Activated CD4-positive, CD25-positive, alpha-beta regulatory T cell (primary cell): ENCODE data around the gene ALX4.
A peak's percentile ranks its signal among the peaks of the same experiment; 100 is the strongest.

Source experiments
- DNase-seq, 4 experiments: peaks; one replicate each; lab custom pipeline; 2025; lab: John Stamatoyannopoulos, UW

The ALX4 gene

DNA sequence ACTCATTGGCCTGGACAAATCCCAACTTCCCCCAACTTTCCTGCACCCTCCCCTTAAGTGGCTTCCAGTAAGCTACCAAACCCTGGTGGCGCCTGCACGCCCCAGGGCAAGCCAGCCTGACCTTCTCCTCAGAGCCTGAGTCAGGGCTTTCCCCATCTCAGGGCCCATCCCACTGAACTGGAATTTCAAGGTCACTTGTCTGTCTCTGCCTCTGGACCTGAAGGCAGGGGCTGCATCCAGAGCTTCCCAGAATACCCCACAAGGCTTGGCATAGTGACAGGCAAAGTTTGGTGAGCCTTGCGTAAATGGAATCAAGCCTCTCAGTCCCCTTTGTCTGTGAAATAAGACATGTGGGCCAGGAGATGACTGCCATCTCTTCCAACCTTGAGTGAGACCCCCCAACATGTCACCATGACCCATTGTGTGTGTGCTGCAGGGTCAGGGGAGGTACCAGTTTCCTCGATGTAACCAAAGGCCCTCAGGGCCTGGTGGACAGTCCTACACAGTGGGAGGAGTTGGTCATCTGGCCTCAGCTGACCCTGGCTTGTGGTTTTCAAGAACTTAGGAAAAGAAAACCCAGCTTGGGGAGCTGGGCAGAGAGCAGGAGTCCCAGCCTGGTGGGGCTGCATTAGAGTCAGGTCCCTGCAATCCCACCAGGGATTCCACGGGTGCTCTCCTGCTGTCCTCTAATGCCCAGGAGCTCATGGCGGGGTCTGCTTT, 8.9 kb downstream of the ALX4 start:
- no peak for DNase-seq

- no peak for DNase-seq
These were observed 11.1 kb downstream of the ALX4 start for GRCh38 chr11:44298862-44299261.

DNA sequence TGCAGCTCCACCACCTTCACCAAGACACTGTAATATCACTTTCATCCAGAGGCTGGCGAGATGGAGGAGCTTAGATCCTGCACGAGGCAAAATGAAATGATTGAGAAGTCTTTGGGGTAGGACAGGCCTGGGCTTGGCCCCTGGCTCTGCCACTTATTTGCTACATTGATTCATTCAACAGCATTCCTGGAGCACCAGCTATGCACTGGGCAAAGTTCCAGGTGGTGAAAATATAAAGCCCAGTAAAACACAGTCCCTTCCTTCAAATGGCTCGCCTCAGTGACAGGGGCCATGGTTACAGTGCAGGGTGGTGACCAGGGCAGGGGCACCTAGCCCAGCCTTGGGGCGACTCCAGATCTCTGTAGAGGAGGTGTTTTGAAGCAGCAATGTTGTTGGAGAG, 19.7 kb downstream of the ALX4 start:
- DNase-seq, result no peak

DNA sequence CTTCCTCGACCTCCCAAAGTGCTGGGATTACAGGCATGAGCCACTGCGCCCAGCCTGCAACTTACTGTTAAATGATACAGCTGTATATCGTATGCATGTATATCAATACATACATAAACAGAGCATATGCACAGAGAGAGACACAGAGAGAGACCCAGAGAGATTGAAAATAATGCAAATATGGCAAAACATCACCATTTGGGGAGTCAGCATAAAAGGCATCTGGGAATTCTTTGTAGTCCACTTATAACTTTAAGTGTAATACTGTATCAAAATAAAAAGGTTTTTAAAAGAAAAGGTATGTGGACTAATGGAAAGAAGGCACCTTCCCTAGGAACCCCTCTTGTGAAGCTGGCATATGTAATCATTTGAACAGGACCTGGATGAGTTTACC, 21.8 kb downstream of the ALX4 start:
- no peak for DNase-seq

GRCh38 chr11:44286911-44287310, 23.0 kb downstream of the ALX4 start:
- DNase-seq, result no peak

DNA sequence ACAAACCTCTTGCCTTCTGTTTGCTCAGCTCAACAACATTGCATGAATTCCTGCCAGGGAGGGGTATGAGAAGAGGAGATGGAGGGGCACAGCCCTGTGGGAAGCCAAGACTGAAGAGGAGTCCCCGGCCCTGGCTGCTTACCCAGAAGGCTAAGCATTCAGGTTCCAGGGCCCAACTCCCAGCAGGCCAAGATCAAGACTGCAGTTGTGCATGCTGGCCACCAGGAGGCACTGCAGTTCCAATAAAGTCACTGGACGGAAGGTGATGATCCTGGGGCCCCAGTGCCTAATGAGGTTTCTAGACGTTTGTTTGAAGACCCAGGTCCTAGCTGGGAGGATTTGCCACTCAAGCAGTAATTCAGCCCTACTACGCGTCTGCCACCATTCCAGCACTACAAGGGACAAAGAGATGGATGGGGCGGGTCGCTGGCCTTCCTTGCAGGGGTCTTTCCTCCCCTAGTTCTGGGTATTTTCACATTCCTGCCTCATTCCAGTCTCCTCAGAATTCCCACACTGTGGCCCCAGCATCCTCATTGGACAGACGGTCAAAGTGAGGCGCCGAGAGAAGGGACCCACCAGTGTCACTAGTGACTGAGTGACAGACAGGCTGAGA, 23.6 kb downstream of the ALX4 start:
- peak in 3 of 4 experiments; percentile 20 to 39 (median 26) for DNase-seq

DNA sequence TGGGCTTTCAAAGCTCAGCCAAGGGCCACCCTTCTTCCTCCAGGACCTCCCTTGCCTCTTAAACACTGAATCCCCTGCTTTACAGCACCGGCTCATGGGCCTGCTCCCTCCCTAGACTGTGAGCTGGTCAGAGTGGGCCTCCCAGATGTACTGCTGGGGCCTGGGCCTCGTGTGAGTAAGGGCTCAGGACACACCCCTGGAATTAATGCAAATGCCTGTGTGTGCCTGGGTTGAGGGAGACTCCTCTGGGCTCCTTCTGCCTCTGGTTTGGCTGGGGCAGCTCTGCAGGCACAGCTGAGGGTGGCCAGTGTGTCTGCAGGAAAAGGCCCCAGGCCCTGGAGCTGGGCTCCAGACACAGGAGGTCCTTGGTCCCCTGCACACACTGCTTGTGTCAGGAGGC, 24.2 kb downstream of the ALX4 start:
- DNase-seq, result no peak

DNA sequence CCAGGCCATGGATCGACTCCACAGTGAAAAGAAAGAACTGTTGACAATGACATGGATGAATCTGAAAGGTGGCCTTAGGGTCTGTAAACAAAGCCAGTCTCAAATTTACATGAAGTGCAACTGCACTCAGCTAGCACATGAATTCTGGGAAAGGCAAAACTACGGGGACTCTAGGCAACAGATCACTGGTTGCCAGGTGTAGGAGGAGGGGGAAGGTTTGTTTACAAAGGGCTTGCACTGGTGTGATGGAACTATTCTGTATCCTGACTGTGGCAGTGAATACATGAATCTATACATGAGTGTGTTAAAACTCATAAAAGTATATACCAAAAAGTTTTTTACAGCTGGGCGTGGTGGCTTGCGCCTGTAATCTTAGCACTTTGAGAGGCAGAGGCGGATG, 27.3 kb downstream of the ALX4 start:
- no peak for DNase-seq

- no peak for DNase-seq
These were observed 28.8 kb downstream of the ALX4 start for GRCh38 chr11:44281151-44281550.

- DNase-seq, result no peak
These were observed 29.7 kb downstream of the ALX4 start for GRCh38 chr11:44280257-44280656.

- no peak for DNase-seq
These were observed 30.5 kb downstream of the ALX4 start for GRCh38 chr11:44279483-44279882.

GRCh38 chr11:44277196-44278090, 32.5 kb downstream of the ALX4 start:
- DNase-seq, result no peak

DNA sequence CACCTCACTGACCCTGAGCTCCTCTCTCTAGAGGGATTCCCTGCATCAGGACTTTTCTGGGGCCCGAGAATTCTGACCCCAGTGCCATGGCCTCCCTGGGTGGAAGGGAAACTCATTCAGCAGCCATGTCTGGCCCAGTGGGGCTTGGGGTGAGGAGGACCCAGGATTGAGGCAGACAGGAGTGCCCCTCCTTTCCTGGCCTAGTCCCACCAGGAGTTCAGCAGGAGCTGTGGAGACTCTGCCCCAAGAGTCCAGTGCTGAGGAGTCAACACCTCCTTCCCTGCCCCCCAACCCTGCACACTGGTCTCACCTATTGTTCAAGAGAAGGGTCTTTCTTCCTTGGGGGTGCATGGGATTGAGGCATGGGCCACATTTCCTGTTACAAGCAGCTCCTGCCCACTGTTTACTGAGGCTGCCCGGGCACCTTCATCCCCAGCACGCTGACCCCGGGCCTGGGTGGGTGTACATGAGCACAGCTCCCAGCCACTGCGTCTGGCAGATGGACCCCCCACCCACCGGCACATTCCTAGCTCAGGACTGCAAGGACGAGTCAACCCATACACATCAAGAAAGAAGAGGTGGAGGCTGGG, 33.9 kb downstream of the ALX4 start:
- DNase-seq, result no peak

DNA sequence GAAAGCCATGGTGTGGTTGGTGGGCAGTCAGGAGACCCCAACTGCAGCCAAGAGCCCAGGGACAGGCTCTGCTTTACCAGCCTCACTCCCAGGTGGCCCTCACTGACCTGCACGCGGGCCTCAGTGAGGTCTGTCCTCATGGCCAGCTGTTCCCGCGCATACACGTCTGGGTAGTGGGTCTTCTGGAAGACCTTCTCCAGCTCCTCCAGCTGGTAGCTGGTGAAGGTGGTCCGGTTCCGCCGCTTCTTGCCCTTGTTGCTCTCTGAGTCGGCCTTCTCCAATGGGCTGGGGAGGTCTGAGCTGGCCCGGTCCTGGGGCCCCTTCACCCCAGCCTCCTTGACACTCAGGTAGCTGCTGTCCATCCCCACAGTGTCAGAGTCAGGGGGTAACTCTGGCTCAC, 34.7 kb downstream of the ALX4 start:
- no peak for DNase-seq

DNA sequence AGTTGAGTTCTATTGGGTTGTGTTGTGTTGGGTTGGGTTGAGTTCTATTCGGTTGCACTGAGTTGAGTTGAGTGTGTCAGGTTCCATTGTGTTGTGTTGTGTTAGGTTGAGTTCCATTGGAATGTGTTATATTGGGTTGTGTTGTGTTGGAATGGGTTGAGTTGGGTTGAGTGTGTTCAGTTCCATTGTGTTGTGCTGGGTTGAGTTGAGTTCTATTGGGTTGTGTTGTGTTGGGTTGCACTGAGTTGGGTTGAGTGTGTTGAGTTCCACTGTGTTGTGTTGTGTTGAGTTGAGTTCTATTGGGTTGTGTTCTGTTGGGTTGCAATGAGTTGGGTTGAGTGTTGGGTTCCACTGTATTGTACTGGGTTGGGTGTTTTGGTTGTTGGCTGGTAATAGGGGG, 35.5 kb downstream of the ALX4 start:
- no peak for DNase-seq

- no peak for DNase-seq
These were observed 38.7 kb downstream of the ALX4 start for GRCh38 chr11:44271286-44271685.

GRCh38 chr11:44270403-44271273, 39.3 kb downstream of the ALX4 start:
- no peak for DNase-seq

DNA sequence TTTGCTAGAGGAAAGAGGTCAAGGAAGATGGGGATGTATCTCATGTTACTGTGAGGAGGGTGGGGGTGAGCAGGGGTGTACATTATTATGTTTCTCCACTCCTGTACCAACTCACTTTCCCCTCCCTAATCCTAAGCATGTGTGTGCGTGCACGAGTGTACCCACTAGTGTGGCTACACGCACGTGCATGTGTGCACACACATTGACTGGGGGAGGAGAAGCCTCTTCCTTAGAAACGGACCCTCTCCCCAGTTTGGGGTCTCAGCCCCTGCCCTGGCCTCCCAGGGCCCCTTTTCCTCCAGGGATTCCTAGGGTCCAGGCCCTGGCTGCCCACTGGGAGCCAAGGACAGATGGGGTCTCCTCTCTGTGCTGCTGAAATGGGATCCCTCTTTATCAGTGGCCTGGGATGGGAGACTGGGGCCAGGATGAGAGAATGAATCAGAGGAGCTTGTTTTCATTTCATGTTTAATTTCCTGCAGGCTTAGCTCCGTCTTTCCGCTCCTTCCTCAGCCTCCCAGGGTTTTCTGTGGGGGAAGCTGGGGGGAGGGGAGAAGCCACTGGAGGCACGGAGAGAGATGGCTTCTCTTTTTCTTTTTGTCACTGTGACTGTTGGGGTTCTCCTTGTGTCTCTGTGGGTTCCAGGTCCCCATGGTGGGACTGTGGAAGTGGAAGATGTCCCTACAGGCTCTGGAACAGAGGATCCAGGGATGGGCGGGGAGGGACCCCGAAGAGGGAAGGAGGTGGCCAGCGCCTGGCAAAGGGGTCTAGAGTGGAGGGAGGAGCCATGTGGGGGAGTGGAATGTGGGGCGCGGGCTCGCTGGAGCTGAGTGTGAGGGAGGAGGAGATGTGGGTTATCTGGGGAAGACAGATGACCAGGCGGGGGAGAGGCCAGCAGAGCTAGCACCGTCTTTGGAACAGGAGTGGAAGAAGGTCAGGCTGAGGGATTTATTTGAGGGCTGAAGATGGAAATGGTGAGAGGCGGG, 40.3 kb downstream of the ALX4 start:
- no peak for DNase-seq

DNA sequence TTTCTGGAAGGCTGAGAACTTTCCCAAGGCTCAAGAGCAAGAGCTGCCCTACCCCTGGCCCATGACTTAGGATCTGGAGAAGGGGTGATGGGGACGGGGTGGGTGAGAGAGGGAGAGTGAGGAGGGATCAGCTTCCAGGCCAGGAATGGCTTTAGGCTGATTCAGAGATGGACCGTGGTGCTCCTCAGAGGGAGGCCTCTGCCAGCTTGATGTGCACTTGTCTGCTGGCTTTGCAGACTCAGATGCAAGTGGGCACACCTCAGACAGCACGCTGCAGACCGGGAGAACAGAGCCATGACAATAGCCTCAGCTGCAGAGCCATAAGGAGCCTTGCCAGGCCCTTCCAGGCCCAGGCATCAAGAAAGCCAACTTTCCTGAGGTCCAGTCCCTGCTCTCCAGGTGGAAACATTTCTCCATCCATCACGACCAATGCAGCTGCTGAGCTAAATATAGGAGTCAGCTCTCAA, 41.3 kb downstream of the ALX4 start:
- no peak for DNase-seq
